ENCODE results near the gene IGSF21. TPM values are rescaled to one million over a fixed set of nuclear protein-coding genes. Genes with fewer than 3 reads are reported as not detected.
"Not testable (repeated sequence)": the region's sequence is repeated elsewhere in the genome, so short reads cannot be mapped to it uniquely, and the experiment has no call there.

The IGSF21 gene
- total and polyA plus RNA-seq, 2 of the 4 experiments (the other 2 are of a cell fraction) = not detected

DNA sequence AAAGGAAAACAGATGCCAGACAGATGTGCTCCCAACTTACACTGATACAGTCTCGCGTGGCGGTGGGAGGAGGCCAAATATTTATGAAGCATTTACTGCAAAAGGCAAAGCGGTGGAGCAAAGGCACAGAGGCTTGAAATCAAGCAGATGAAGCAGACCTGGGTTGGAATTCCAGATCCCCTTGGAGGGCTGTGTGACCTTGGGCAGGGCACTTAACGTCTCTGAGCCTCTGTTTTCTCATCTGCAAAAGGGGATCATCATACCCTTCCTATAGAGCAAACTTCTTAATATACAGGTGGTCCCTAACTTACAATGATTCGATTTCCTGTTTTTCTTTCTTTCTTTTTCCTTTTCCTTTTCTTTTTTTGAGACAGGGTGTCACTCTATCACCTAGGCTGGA is 54.1 kb downstream of the IGSF21 start:
- in situ Hi-C loops (cut with MboI; ENCODE audit: low sequenced_read_pairs) = no loop called here
- Histone ChIP-seq H3K9me1 (ENCODE audit: insufficient read depth, low read length) (no peaks in the 10 kb centered on the region), H3K27ac (ENCODE audit: insufficient read depth, low read length) (no peak overlapping the region), H2BK15ac (ENCODE audit: low read depth, low read length) (no peak overlapping the region), H3K4me2 (ENCODE audit: low read depth, low read length) (no peak overlapping the region), H3K18ac (ENCODE audit: low read depth, low read length) (no peak overlapping the region), H3K9ac (ENCODE audit: low read depth, low read length) (no peak overlapping the region), H3K14ac (replicated peaks; ENCODE audit: low read depth, low read length) (no peak overlapping the region), H3K4me1 (ENCODE audit: control insufficient read depth, insufficient read depth, low read length) (no peaks in the 10 kb centered on the region), H2BK5ac (ENCODE audit: low read depth, low read length, poor library complexity, severe bottlenecking) (no peak overlapping the region), H2BK120ac (ENCODE audit: low read depth, low read length) (no peak overlapping the region), H3K79me1 (ENCODE audit: low read depth in 1 of 2, low read length in 2 of 2) (no peaks in the 10 kb centered on the region), H4K8ac (ENCODE audit: low read depth in 2 of 2, low read length in 2 of 2) (no peak overlapping the region), H3K27me3 (ENCODE audit: control insufficient read depth, insufficient read depth, low read length) (no peaks in the 10 kb centered on the region), H4K5ac (ENCODE audit: low read depth, low read length) (no peak overlapping the region), H3K23ac (ENCODE audit: low read depth, low read length) (no peak overlapping the region), H4K20me1 (ENCODE audit: insufficient read depth, low read length) (no peaks in the 10 kb centered on the region), H2BK20ac (ENCODE audit: low read depth, low read length) (no peak overlapping the region), H4K91ac (ENCODE audit: insufficient read depth, low read depth, low read length) (no peak overlapping the region), H3K4me3 (ENCODE audit: insufficient read depth, low read depth, low read length) (no peak overlapping the region), H3K36me3 (ENCODE audit: control insufficient read depth, insufficient read depth, low read length) (no peaks in the 10 kb centered on the region), H3K4ac (ENCODE audit: low read depth, low read length) (no peak overlapping the region), H2AK5ac (ENCODE audit: low read depth, low read length) (no peak overlapping the region), H3K56ac (ENCODE audit: extremely low read depth, insufficient read depth, low read length) (no peak overlapping the region), H2AK9ac (replicated peaks; ENCODE audit: low read depth, low read length, poor library complexity) (no peak overlapping the region), H2AFZ (replicated peaks; ENCODE audit: low read length, poor library complexity) (no peak overlapping the region), H3K9me3 (ENCODE audit: control insufficient read depth, insufficient read depth, low read length) (no peaks in the 10 kb centered on the region)
- ATAC-seq (ENCODE audit: low read depth) = no peak
- no peak for TF ChIP-seq MXI1 (IDR thresholded peaks at IDR 0.05; ENCODE audit: borderline replicate concordance, low read depth, low read length)
- no peak for TF ChIP-seq CHD1 (IDR thresholded peaks at IDR 0.05; ENCODE audit: low read depth, low read length)
- TF ChIP-seq MAFK (IDR thresholded peaks at IDR 0.05; ENCODE audit: low read depth, low read length) = no peak
- no peak for TF ChIP-seq SMC3 (IDR thresholded peaks at IDR 0.05; ENCODE audit: low read depth, low read length)
- TF ChIP-seq, protein P1, sequence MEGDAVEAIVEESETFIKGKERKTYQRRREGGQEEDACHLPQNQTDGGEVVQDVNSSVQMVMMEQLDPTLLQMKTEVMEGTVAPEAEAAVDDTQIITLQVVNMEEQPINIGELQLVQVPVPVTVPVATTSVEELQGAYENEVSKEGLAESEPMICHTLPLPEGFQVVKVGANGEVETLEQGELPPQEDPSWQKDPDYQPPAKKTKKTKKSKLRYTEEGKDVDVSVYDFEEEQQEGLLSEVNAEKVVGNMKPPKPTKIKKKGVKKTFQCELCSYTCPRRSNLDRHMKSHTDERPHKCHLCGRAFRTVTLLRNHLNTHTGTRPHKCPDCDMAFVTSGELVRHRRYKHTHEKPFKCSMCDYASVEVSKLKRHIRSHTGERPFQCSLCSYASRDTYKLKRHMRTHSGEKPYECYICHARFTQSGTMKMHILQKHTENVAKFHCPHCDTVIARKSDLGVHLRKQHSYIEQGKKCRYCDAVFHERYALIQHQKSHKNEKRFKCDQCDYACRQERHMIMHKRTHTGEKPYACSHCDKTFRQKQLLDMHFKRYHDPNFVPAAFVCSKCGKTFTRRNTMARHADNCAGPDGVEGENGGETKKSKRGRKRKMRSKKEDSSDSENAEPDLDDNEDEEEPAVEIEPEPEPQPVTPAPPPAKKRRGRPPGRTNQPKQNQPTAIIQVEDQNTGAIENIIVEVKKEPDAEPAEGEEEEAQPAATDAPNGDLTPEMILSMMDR (conservative IDR thresholded peaks at IDR 0.05; ENCODE audit: low read depth, low read length) = no peak
- no peak for TF ChIP-seq RCOR1 (IDR thresholded peaks at IDR 0.05; ENCODE audit: insufficient replicate concordance, low read length)
- no peak for TF ChIP-seq FOS (IDR thresholded peaks at IDR 0.05; ENCODE audit: low read depth, low read length)
- TF ChIP-seq RFX5 (IDR thresholded peaks at IDR 0.05; ENCODE audit: low read depth, low read length) = no peak
- no peak for TF ChIP-seq BHLHE40 (IDR thresholded peaks at IDR 0.05; ENCODE audit: low read depth, low read length)
- no TSS peak for BruUV-seq (replicated peaks)
- ChIA-PET POLR2A (ENCODE audit: unreplicated experiment) (no interaction called here), CTCF (no interaction called here)
- intact Hi-C loops (cut with micrococcal nuclease) = no loop called here
- no peak for DNase-seq
- dilution Hi-C loops (cut with HindIII; ENCODE audit: low sequenced_read_pairs, unreplicated experiment) = no loop called here
- no CpG with 5 or more reads among the region's 6 CpGs for WGBS, 2 experiments (ENCODE audit: extremely low coverage in 2 of 2, insufficient read length in 1 of 2)

DNA sequence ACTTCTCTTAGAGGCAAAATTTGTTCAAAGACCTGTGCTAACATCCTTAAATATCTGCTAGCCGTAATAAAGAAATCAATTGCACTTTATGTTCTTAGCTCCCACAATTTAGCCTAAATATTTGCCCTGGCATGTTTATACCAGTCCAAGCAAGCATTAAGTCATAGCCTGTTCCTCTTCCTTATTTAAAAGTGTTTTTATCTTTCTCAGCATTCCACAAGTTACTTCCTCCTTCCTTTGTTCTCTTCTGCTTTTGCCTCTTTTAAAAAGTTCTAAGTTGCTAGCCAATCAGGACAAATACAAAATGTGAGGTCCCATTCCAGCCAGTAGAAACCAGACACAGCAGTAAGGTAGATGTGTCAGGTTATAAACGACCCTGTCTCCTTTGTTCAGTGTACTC is 58.0 kb downstream of the IGSF21 start:
- intact Hi-C loops (cut with micrococcal nuclease); H3K79me1 ChIP-seq (ENCODE audit: low read depth in 1 of 2, low read length in 2 of 2); H2AK9ac ChIP-seq (replicated peaks; ENCODE audit: low read depth, low read length, poor library complexity); H2BK20ac ChIP-seq (ENCODE audit: low read depth, low read length); in situ Hi-C loops (cut with MboI; ENCODE audit: low sequenced_read_pairs); H2BK5ac ChIP-seq (ENCODE audit: low read depth, low read length, poor library complexity, severe bottlenecking); H2BK120ac ChIP-seq (ENCODE audit: low read depth, low read length); BruUV-seq (replicated peaks); H3K27me3 ChIP-seq (ENCODE audit: control insufficient read depth, insufficient read depth, low read length); H3K56ac ChIP-seq (ENCODE audit: extremely low read depth, insufficient read depth, low read length); H4K5ac ChIP-seq (ENCODE audit: low read depth, low read length); H2AFZ ChIP-seq (replicated peaks; ENCODE audit: low read length, poor library complexity); H4K91ac ChIP-seq (ENCODE audit: insufficient read depth, low read depth, low read length); dilution Hi-C loops (cut with HindIII; ENCODE audit: low sequenced_read_pairs, unreplicated experiment); H3K18ac ChIP-seq (ENCODE audit: low read depth, low read length); POLR2A ChIA-PET (ENCODE audit: unreplicated experiment); H3K4me2 ChIP-seq (ENCODE audit: low read depth, low read length); H3K14ac ChIP-seq (replicated peaks; ENCODE audit: low read depth, low read length); H4K8ac ChIP-seq (ENCODE audit: low read depth in 2 of 2, low read length in 2 of 2); H3K27ac ChIP-seq (ENCODE audit: insufficient read depth, low read length); H3K4ac ChIP-seq (ENCODE audit: low read depth, low read length); H3K9me1 ChIP-seq (ENCODE audit: insufficient read depth, low read length); H3K4me3 ChIP-seq (ENCODE audit: insufficient read depth, low read depth, low read length); DNase-seq; H3K9me3 ChIP-seq (ENCODE audit: control insufficient read depth, insufficient read depth, low read length); ATAC-seq (ENCODE audit: low read depth); H3K4me1 ChIP-seq (ENCODE audit: control insufficient read depth, insufficient read depth, low read length); H3K9ac ChIP-seq (ENCODE audit: low read depth, low read length); H2BK15ac ChIP-seq (ENCODE audit: low read depth, low read length); H3K23ac ChIP-seq (ENCODE audit: low read depth, low read length); H4K20me1 ChIP-seq (ENCODE audit: insufficient read depth, low read length); H2AK5ac ChIP-seq (ENCODE audit: low read depth, low read length); H3K36me3 ChIP-seq (ENCODE audit: control insufficient read depth, insufficient read depth, low read length); CTCF ChIA-PET: not testable (repeated sequence)
- WGBS, 2 experiments (ENCODE audit: extremely low coverage in 2 of 2, insufficient read length in 1 of 2) = 14% methylated on average over 1 of the region's 2 CpGs; no CpG with 5 or more reads in 1 of the 2 experiments

Measured in IMR-90 (cell line).